Measurements from ENCODE around the gene RFWD3. TPM values are rescaled to one million over a fixed set of nuclear protein-coding genes. Genes with fewer than 3 reads are reported as not detected.
A peak's percentile ranks its signal among the peaks of the same experiment; 100 is the strongest.

RFWD3 gene
- total and polyA plus RNA-seq, 2 of the 13 experiments (the other 11 are each of a cell fraction or from before 2014, with no cell fraction given) = 23.4 to 62.6 TPM

- peak; percentile 69; the same call in 1 of the 2 replicates for TF ChIP-seq ZNF343 (CRISPR knock-in tag; IDR thresholded peaks at IDR 0.05)
- TF ChIP-seq ZNF891 (CRISPR knock-in tag; IDR thresholded peaks at IDR 0.05) = peak; percentile 88
- no peak for TF ChIP-seq ZNF775 (CRISPR knock-in tag; IDR thresholded peaks at IDR 0.05; ENCODE audit: borderline replicate concordance)
- TF ChIP-seq ETV5 (CRISPR knock-in tag; IDR thresholded peaks at IDR 0.05; ENCODE audit: borderline replicate concordance) = peak; percentile 36; the same call in 1 of the 2 replicates
- TF ChIP-seq, protein P1, sequence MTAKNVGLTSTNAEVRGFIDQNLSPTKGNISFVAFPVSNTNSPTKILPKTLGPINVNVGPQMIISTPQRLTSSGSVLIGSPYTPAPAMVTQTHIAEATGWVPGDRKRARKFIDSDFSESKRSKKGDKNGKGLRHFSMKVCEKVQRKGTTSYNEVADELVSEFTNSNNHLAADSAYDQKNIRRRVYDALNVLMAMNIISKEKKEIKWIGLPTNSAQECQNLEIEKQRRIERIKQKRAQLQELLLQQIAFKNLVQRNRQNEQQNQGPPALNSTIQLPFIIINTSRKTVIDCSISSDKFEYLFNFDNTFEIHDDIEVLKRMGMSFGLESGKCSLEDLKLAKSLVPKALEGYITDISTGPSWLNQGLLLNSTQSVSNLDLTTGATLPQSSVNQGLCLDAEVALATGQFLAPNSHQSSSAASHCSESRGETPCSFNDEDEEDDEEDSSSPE (CRISPR knock-in tag; IDR thresholded peaks at IDR 0.05) = peak; percentile 75
- peak; percentile 9; the same call in 1 of the 2 replicates for TF ChIP-seq STAG1 (CRISPR knock-in tag; IDR thresholded peaks at IDR 0.05)
- no peak; the same call in 1 of the 2 replicates for TF ChIP-seq MIER2 (CRISPR knock-in tag; IDR thresholded peaks at IDR 0.05)
- TF ChIP-seq ZNF350 (CRISPR knock-in tag; IDR thresholded peaks at IDR 0.05; ENCODE audit: borderline replicate concordance, low read depth) = peak; percentile 96
- TF ChIP-seq DNMT3B (CRISPR knock-in tag; conservative IDR thresholded peaks at IDR 0.05) = no peak
- no peak for TF ChIP-seq RFXANK (CRISPR knock-in tag; IDR thresholded peaks at IDR 0.05)
- peak; percentile 59 for TF ChIP-seq ZNF317 (CRISPR knock-in tag; IDR thresholded peaks at IDR 0.05)
- TF ChIP-seq, protein P2, sequence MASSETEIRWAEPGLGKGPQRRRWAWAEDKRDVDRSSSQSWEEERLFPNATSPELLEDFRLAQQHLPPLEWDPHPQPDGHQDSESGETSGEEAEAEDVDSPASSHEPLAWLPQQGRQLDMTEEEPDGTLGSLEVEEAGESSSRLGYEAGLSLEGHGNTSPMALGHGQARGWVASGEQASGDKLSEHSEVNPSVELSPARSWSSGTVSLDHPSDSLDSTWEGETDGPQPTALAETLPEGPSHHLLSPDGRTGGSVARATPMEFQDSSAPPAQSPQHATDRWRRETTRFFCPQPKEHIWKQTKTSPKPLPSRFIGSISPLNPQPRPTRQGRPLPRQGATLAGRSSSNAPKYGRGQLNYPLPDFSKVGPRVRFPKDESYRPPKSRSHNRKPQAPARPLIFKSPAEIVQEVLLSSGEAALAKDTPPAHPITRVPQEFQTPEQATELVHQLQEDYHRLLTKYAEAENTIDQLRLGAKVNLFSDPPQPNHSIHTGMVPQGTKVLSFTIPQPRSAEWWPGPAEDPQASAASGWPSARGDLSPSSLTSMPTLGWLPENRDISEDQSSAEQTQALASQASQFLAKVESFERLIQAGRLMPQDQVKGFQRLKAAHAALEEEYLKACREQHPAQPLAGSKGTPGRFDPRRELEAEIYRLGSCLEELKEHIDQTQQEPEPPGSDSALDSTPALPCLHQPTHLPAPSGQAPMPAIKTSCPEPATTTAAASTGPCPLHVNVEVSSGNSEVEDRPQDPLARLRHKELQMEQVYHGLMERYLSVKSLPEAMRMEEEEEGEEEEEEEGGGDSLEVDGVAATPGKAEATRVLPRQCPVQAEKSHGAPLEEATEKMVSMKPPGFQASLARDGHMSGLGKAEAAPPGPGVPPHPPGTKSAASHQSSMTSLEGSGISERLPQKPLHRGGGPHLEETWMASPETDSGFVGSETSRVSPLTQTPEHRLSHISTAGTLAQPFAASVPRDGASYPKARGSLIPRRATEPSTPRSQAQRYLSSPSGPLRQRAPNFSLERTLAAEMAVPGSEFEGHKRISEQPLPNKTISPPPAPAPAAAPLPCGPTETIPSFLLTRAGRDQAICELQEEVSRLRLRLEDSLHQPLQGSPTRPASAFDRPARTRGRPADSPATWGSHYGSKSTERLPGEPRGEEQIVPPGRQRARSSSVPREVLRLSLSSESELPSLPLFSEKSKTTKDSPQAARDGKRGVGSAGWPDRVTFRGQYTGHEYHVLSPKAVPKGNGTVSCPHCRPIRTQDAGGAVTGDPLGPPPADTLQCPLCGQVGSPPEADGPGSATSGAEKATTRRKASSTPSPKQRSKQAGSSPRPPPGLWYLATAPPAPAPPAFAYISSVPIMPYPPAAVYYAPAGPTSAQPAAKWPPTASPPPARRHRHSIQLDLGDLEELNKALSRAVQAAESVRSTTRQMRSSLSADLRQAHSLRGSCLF (CRISPR knock-in tag; IDR thresholded peaks at IDR 0.05; ENCODE audit: borderline replicate concordance) = no peak
- peak; percentile 43; the same call in 1 of the 2 replicates for TF ChIP-seq ATF7-NPFF (CRISPR knock-in tag; IDR thresholded peaks at IDR 0.05; ENCODE audit: low read depth)
- TF ChIP-seq PHF21A (CRISPR knock-in tag; IDR thresholded peaks at IDR 0.05) = 0 out of 2 replicates have a peak, but pooled peaks have one; percentile 18
- peak; percentile 93 for TF ChIP-seq BORCS8-MEF2B (CRISPR knock-in tag; IDR thresholded peaks at IDR 0.05)
- TF ChIP-seq E2F1 (CRISPR knock-in tag; IDR thresholded peaks at IDR 0.05) = 0 out of 2 replicates have a peak, but pooled peaks have one; percentile 26
- TF ChIP-seq, protein P3, sequence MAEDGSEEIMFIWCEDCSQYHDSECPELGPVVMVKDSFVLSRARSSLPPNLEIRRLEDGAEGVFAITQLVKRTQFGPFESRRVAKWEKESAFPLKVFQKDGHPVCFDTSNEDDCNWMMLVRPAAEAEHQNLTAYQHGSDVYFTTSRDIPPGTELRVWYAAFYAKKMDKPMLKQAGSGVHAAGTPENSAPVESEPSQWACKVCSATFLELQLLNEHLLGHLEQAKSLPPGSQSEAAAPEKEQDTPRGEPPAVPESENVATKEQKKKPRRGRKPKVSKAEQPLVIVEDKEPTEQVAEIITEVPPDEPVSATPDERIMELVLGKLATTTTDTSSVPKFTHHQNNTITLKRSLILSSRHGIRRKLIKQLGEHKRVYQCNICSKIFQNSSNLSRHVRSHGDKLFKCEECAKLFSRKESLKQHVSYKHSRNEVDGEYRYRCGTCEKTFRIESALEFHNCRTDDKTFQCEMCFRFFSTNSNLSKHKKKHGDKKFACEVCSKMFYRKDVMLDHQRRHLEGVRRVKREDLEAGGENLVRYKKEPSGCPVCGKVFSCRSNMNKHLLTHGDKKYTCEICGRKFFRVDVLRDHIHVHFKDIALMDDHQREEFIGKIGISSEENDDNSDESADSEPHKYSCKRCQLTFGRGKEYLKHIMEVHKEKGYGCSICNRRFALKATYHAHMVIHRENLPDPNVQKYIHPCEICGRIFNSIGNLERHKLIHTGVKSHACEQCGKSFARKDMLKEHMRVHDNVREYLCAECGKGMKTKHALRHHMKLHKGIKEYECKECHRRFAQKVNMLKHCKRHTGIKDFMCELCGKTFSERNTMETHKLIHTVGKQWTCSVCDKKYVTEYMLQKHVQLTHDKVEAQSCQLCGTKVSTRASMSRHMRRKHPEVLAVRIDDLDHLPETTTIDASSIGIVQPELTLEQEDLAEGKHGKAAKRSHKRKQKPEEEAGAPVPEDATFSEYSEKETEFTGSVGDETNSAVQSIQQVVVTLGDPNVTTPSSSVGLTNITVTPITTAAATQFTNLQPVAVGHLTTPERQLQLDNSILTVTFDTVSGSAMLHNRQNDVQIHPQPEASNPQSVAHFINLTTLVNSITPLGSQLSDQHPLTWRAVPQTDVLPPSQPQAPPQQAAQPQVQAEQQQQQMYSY (CRISPR knock-in tag; IDR thresholded peaks at IDR 0.05) = peak; percentile 73
Observed at GRCh38 chr16:74700438-74701225, 34.0 kb upstream of the RFWD3 start, which contains the start of gene MLKL (continued).

Measured in HepG2 (cell line).